B cell (primary cell): Measurements from ENCODE around the gene DNAH6.

ENCODE experiments used
- EZH2 ChIP-seq: IDR thresholded peaks from 2 replicates; pipeline ENCODE4 v1.6.1; 2012; ENCODE audit warnings: borderline replicate concordance, low read depth, mild to moderate bottlenecking, moderate library complexity, low read length; ENCODE audit not compliant: insufficient read depth, poor library complexity, severe bottlenecking
- TF ChIP-seq, protein P1 (sequence below): fragments of 200-600 bp; IDR thresholded peaks from one replicate; pipeline ENCODE4 v1.8.0; 2022; ENCODE audit warnings: antibody characterized with exemption, mild to moderate bottlenecking

DNA sequence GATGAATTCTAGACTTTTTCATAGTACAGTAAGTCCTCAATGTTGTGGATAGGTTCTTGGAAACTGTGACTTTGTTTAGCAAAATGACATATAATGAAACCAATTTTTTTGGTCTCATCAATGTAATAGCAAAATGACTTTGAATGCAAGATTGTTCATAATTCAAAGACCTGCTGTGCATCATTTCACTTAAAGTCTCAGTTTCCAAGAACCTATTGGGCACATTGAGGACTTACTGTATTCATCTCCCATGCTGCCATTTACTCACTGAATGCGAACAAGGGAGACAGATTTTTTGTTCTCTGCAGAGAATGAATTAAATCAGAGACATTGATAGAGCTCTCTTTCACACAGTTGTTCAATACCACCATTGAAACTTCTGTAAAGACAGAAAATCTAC lies 211.0 kb downstream of the DNAH6 start:
- TF ChIP-seq, protein P1, sequence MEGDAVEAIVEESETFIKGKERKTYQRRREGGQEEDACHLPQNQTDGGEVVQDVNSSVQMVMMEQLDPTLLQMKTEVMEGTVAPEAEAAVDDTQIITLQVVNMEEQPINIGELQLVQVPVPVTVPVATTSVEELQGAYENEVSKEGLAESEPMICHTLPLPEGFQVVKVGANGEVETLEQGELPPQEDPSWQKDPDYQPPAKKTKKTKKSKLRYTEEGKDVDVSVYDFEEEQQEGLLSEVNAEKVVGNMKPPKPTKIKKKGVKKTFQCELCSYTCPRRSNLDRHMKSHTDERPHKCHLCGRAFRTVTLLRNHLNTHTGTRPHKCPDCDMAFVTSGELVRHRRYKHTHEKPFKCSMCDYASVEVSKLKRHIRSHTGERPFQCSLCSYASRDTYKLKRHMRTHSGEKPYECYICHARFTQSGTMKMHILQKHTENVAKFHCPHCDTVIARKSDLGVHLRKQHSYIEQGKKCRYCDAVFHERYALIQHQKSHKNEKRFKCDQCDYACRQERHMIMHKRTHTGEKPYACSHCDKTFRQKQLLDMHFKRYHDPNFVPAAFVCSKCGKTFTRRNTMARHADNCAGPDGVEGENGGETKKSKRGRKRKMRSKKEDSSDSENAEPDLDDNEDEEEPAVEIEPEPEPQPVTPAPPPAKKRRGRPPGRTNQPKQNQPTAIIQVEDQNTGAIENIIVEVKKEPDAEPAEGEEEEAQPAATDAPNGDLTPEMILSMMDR: no peak
- TF ChIP-seq EZH2: no peak
